Ishikawa (cell line): ENCODE measurements around the gene PXT1.

Experiments used
- CREB1 ChIP-seq: IDR thresholded peaks from 2 replicates; pipeline ENCODE4 v1.6.1; 2012; ENCODE audit warnings: low read depth
- EP300 ChIP-seq: IDR thresholded peaks from 2 replicates; pipeline ENCODE4 v1.6.1; 2012; ENCODE audit warnings: borderline replicate concordance
- NFIC ChIP-seq: IDR thresholded peaks from 2 replicates; pipeline ENCODE4 v1.6.1; 2012
- RAD21 ChIP-seq: IDR thresholded peaks from 2 replicates; pipeline ENCODE4 v1.6.1; 2012; ENCODE audit warnings: low read depth
- TAF1 ChIP-seq: IDR thresholded peaks from 2 replicates; pipeline ENCODE4 v1.6.1; 2012; ENCODE audit warnings: low read depth, mild to moderate bottlenecking
- YY1 ChIP-seq: IDR thresholded peaks from 2 replicates; pipeline ENCODE4 v1.6.1; 2012; ENCODE audit warnings: low read depth
- TF ChIP-seq, protein P1 (sequence below): IDR thresholded peaks from 2 replicates; pipeline ENCODE4 v1.6.1; 2012; ENCODE audit warnings: low read depth, mild to moderate bottlenecking
- TF ChIP-seq, protein P2 (sequence below): IDR thresholded peaks from 2 replicates; pipeline ENCODE4 v1.6.1; 2012
- TF ChIP-seq, protein P3 (sequence below): IDR thresholded peaks from 2 replicates; pipeline ENCODE4 v1.6.1; 2012

DNA sequence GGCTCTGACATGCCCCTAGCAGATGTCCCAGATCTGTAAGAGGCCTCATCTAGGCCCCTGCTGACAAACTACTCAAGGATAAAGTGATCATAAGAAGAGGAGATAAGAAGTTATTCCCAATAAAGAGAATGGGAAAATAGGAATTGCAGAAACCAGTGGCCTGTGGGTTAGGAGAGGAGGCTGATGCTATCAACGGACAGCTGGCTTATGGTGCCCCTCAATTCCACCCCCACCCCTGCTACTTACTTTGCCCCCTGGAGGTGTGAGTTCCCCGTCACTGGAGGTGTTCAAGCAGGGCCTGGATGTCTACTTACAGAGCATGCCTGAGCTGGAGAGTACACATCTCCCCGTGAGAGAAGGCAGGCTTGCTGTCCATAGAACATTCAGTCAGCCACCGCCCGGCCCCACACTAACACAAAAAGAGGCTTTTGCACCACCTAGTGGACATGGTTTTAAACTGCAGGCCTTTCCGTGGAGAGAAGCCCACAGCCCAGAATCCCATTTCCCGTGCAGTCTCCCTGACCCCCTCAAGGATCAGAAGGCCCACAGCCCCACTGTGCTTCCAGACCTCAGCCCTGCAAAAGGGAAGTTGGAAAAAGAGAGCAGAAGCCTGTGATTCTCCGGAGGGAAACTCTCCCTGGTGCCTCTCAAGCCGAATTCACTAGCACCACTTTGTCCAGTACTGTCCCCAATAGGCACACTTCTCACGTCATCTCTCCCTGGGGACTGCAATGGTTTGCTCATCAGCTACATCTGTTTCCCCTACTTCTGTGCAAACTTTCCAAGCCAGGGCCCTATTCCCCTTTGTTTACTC, 82.2 kb downstream of the PXT1 start:
- TF ChIP-seq EP300, result no peak
- TF ChIP-seq, protein P1, sequence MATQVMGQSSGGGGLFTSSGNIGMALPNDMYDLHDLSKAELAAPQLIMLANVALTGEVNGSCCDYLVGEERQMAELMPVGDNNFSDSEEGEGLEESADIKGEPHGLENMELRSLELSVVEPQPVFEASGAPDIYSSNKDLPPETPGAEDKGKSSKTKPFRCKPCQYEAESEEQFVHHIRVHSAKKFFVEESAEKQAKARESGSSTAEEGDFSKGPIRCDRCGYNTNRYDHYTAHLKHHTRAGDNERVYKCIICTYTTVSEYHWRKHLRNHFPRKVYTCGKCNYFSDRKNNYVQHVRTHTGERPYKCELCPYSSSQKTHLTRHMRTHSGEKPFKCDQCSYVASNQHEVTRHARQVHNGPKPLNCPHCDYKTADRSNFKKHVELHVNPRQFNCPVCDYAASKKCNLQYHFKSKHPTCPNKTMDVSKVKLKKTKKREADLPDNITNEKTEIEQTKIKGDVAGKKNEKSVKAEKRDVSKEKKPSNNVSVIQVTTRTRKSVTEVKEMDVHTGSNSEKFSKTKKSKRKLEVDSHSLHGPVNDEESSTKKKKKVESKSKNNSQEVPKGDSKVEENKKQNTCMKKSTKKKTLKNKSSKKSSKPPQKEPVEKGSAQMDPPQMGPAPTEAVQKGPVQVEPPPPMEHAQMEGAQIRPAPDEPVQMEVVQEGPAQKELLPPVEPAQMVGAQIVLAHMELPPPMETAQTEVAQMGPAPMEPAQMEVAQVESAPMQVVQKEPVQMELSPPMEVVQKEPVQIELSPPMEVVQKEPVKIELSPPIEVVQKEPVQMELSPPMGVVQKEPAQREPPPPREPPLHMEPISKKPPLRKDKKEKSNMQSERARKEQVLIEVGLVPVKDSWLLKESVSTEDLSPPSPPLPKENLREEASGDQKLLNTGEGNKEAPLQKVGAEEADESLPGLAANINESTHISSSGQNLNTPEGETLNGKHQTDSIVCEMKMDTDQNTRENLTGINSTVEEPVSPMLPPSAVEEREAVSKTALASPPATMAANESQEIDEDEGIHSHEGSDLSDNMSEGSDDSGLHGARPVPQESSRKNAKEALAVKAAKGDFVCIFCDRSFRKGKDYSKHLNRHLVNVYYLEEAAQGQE, result no peak
- no peak for TF ChIP-seq YY1
- no peak for TF ChIP-seq CREB1
- TF ChIP-seq RAD21, result peak; percentile 95
- TF ChIP-seq TAF1, result no peak
- TF ChIP-seq, protein P2, sequence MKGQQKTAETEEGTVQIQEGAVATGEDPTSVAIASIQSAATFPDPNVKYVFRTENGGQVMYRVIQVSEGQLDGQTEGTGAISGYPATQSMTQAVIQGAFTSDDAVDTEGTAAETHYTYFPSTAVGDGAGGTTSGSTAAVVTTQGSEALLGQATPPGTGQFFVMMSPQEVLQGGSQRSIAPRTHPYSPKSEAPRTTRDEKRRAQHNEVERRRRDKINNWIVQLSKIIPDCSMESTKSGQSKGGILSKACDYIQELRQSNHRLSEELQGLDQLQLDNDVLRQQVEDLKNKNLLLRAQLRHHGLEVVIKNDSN, result no peak
- no peak for TF ChIP-seq NFIC
- TF ChIP-seq, protein P3, sequence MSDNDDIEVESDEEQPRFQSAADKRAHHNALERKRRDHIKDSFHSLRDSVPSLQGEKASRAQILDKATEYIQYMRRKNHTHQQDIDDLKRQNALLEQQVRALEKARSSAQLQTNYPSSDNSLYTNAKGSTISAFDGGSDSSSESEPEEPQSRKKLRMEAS, result no peak
